HG03139 (cell line): ENCODE results near the gene PLXND1.
"Not testable (repeated sequence)": the region's sequence is repeated elsewhere in the genome, so short reads cannot be mapped to it uniquely, and the experiment has no call there.

Experiments
- ATAC-seq: cut with Tn5 transposase; IDR thresholded peaks from one replicate; pipeline ENCODE4 v1.9.1; 2021; ENCODE audit not compliant: unreplicated experiment

Gene PLXND1

GRCh38 chr3:129552287-129553050 is 54.0 kb downstream of the PLXND1 start:
- ATAC-seq = no peak

- ATAC-seq = no peak
Observed at GRCh38 chr3:129549805-129550204, 56.7 kb downstream of the PLXND1 start.

GRCh38 chr3:129549006-129549800 is 57.3 kb downstream of the PLXND1 start:
- ATAC-seq = no peak

GRCh38 chr3:129548104-129548965 is 58.1 kb downstream of the PLXND1 start:
- no peak for ATAC-seq

GRCh38 chr3:129547241-129547640 is 59.2 kb downstream of the PLXND1 start:
- ATAC-seq = no peak

GRCh38 chr3:129545951-129546350 is 60.5 kb downstream of the PLXND1 start:
- not testable (repeated sequence) for ATAC-seq

GRCh38 chr3:129543999-129544398 is 62.5 kb downstream of the PLXND1 start:
- no peak for ATAC-seq

- no peak for ATAC-seq
Observed at GRCh38 chr3:129543156-129543790, 63.2 kb downstream of the PLXND1 start, which contains the start of gene H1-8. Gene H1-8, plus strand, starts transcription at chr3:129543175. Its CDS starts 44 bp downstream, at chr3:129543219.

- no peak for ATAC-seq
Observed at GRCh38 chr3:129542747-129543146, 63.7 kb downstream of the PLXND1 start.

GRCh38 chr3:129540776-129541516 is 65.5 kb downstream of the PLXND1 start:
- no peak for ATAC-seq

- no peak for ATAC-seq
Observed at GRCh38 chr3:129539206-129539605, 67.3 kb downstream of the PLXND1 start.

- ATAC-seq = no peak
Observed at GRCh38 chr3:129536804-129537203, 69.7 kb downstream of the PLXND1 start.

GRCh38 chr3:129536374-129536667 is 70.2 kb downstream of the PLXND1 start:
- no peak for ATAC-seq

- ATAC-seq = no peak
Observed at GRCh38 chr3:129535075-129535474, 71.4 kb downstream of the PLXND1 start.

- ATAC-seq = no peak
Observed at GRCh38 chr3:129534428-129535027, 71.9 kb downstream of the PLXND1 start.

- no peak for ATAC-seq
Observed at GRCh38 chr3:129533406-129533805, 73.1 kb downstream of the PLXND1 start.

GRCh38 chr3:129532261-129532660 is 74.2 kb downstream of the PLXND1 start:
- no peak for ATAC-seq

- no peak for ATAC-seq
Observed at GRCh38 chr3:129531699-129532098, 74.8 kb downstream of the PLXND1 start.

GRCh38 chr3:129530821-129531220 is 75.7 kb downstream of the PLXND1 start:
- ATAC-seq = no peak

- no peak for ATAC-seq
Observed at GRCh38 chr3:129530251-129530791, 76.2 kb downstream of the PLXND1 start.
